ENCODE measurements around the gene ICAM2. TPM values are rescaled to one million over a fixed set of nuclear protein-coding genes. Genes with fewer than 3 reads are reported as not detected.

The ICAM2 gene
- total RNA-seq, 2 donors from 2014 or later = 7.3 to 12.6 TPM

DNA sequence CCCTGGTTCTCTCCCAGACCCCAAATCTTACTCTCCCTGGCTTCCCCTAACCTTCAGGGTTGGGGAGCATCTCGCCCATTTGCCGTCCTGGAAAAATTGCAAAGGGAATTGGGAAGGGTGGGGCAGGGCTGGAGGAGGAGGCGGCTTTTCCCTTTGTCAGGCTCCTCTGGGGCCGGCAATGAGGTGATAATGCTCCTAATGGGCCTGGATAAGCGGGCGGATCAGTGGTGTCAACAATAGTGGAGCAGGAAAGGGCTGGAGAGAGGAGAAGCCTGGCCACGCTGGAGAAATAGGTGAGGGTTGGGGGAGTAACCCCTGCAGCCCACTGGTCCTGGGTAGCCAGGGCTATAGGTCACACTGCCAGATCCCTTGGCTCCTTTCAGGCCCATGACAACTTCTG lies 60.0 kb downstream of the ICAM2 start:
- Histone ChIP-seq H3K4me1 (replicated peaks) (no peaks in the 10 kb centered on the region), H3K27me3 (replicated peaks; ENCODE audit: insufficient read depth) (no peaks in the 10 kb centered on the region), H3K27ac (no peak overlapping the region), H3K4me3 (no peak overlapping the region), H3K9me3 (no peaks in the 10 kb centered on the region), H3K36me3 (no peaks in the 10 kb centered on the region)
- 81% methylated on average over 7 of the region's 7 CpGs for WGBS
- no peak for DNase-seq (ENCODE audit: low spot score)
- intact Hi-C loops (cut with DNase I) = no loop called here
- TF ChIP-seq CTCF (IDR thresholded peaks at IDR 0.05) (no peak), POLR2AphosphoS5 (IDR thresholded peaks at IDR 0.05) (no peak), POLR2A (IDR thresholded peaks at IDR 0.05) (no peak)

GRCh38 chr17:63960006-63960405 lies 60.4 kb downstream of the ICAM2 start:
- Histone ChIP-seq H3K4me3 (no peak overlapping the region), H3K9me3 (no peaks in the 10 kb centered on the region), H3K27me3 (replicated peaks; ENCODE audit: insufficient read depth) (no peaks in the 10 kb centered on the region), H3K4me1 (replicated peaks) (no peaks in the 10 kb centered on the region), H3K27ac (no peak overlapping the region), H3K36me3 (no peaks in the 10 kb centered on the region)
- WGBS = 79% methylated on average over 9 of the region's 9 CpGs
- TF ChIP-seq CTCF (IDR thresholded peaks at IDR 0.05) = no peak
- no peak for TF ChIP-seq POLR2AphosphoS5 (IDR thresholded peaks at IDR 0.05)
- no peak for TF ChIP-seq POLR2A (IDR thresholded peaks at IDR 0.05)
- intact Hi-C loops (cut with DNase I) = no loop called here
- no peak for DNase-seq (ENCODE audit: low spot score)

DNA sequence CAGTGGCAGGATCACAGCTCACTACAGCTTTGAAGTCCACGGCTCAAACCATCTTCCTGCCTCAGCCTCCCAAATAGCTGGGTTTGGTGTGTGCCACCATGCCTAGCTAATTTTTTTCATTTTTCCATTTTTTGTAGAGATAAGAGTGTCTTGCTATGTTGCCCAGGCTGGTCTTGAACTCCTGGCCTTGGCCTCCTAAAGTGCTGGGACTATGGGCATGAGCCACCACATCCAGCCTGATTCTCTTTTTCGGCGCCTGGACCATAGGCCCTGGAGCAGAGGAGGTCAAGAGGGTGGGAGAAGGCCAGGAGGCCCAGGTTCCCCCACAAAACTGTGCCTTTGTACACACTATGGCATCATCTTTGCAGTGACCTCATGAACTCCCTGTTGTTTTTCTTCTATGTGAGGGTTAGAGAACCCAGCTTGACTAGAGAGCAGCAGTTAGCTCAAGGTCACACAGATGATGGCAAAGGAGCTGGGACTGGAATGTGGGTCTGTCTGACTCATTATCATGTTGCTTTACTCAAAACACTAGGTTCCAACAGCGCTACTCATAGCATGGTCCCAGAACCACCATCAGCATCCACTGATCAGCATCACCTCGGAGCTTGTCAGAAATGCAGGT lies 64.0 kb downstream of the ICAM2 start:
- Histone ChIP-seq H3K4me1 (replicated peaks) (no peaks in the 10 kb centered on the region), H3K36me3 (no peaks in the 10 kb centered on the region), H3K4me3 (no peak overlapping the region), H3K9me3 (no peaks in the 10 kb centered on the region), H3K27me3 (replicated peaks; ENCODE audit: insufficient read depth) (no peaks in the 10 kb centered on the region), H3K27ac (no peak overlapping the region)
- intact Hi-C loops (cut with DNase I) = no loop called here
- no peak for DNase-seq (ENCODE audit: low spot score)
- no peak for TF ChIP-seq CTCF (IDR thresholded peaks at IDR 0.05)
- 100% methylated on average over 5 of the region's 5 CpGs for WGBS

DNA sequence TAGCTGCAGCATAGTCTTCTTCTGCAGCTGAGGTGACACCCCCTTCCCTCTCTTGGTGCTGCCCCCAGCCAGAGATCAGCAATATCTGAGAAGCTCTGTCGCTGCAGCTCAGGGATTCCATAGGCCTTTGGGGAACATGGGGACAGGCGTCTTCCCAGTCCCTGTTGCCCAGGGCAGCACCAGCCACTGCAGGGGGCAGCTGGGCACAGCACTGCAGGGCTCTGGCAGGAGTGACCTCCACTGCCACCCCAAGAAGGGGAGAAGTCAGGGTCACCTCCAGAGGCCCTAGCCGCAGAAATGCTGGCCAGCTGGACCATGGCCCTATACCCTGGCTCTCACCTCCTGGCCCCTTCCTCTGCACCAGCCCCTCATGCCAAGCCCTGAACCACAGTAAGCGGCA lies 64.6 kb downstream of the ICAM2 start:
- Histone ChIP-seq H3K36me3 (no peaks in the 10 kb centered on the region), H3K4me1 (replicated peaks) (no peaks in the 10 kb centered on the region), H3K27ac (no peak overlapping the region), H3K27me3 (replicated peaks; ENCODE audit: insufficient read depth) (no peaks in the 10 kb centered on the region), H3K4me3 (no peak overlapping the region), H3K9me3 (no peaks in the 10 kb centered on the region)
- DNase-seq (ENCODE audit: low spot score) = no peak
- no peak for TF ChIP-seq POLR2A (IDR thresholded peaks at IDR 0.05)
- TF ChIP-seq CTCF (IDR thresholded peaks at IDR 0.05) = no peak
- TF ChIP-seq POLR2AphosphoS5 (IDR thresholded peaks at IDR 0.05) = no peak
- WGBS = 90% methylated on average over 4 of the region's 4 CpGs
- intact Hi-C loops (cut with DNase I) = no loop called here

DNA sequence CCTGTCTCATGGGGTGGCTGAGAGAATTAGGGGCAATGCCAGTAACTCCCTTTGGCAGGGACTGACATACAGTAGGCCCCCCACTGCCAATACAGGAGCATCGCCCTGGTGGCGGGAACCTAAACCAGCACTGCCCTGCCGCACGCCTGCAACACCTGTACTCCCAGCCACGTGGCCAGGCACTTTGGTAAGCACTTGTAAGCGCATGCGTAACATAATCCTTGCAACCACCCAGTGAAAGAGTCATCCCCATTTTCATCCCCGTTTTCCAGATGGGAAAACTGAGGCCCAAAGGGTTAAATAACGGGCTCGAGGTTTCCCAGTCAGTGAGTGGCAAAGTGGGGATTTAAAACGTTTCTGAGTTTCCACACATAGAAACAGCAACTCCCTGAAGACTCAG lies 65.2 kb downstream of the ICAM2 start:
- intact Hi-C loops (cut with DNase I) = no loop called here
- no peak for DNase-seq (ENCODE audit: low spot score)
- 82% methylated on average over 11 of the region's 11 CpGs for WGBS
- H3K27ac ChIP-seq = no peak overlapping the region
- no peaks in the 10 kb centered on the region for H3K36me3 ChIP-seq
- TF ChIP-seq POLR2AphosphoS5 (IDR thresholded peaks at IDR 0.05) (no peak), POLR2A (IDR thresholded peaks at IDR 0.05) (no peak), CTCF (IDR thresholded peaks at IDR 0.05) (no peak)
- no peaks in the 10 kb centered on the region for H3K27me3 ChIP-seq (replicated peaks; ENCODE audit: insufficient read depth)
- H3K9me3 ChIP-seq = no peaks in the 10 kb centered on the region
- no peak overlapping the region for H3K4me3 ChIP-seq
- H3K4me1 ChIP-seq (replicated peaks) = no peaks in the 10 kb centered on the region
